Right lobe of liver (tissue), 4 donors: ENCODE measurements around the gene LHFPL2.

ENCODE experiments used
- POLR2A ChIP-seq: fragments of 450-650 bp; IDR thresholded peaks from one replicate; pipeline ENCODE4 v1.6.1; 2017; ENCODE audit warnings: antibody characterized with exemption, mild to moderate bottlenecking
- TF ChIP-seq, protein P1 (sequence below), 4 donors: fragments of 200-600 bp in 3 of 4; fragments of 450-650 bp in 1 of 4; IDR thresholded peaks; one replicate each; pipeline versions ENCODE4 v1.5.1 to v1.8.0; 2016 to 2022; ENCODE audit warnings: antibody characterized with exemption in 4 of 4, mild to moderate bottlenecking in 2 of 4
- donor health status: DM: no; HTN: no; CAD: no.
- donor health status: DM: no; HTN: no; CAD: no.
- donor health status: DM: no; HTN: yes; CAD: no.

DNA sequence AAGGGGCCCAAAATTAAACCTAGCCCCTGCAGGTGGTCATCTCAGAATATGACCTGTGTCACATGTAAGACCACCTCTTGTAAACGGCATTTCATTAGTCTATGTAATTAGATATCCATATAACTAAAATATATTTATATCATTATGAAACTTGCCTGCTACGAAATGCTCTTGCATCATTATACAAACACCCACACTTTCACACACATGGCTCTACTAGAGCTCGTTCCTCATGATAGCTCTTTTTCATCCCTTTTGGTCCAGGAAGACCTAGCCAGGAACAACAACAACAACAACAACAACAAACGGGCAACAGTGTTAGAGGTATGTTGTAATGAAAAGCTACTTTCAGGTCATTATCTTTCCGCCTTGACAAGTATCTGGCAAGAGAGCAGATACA lies 58.6 kb downstream of the LHFPL2 start:
- no peak for TF ChIP-seq POLR2A
- TF ChIP-seq, protein P1, sequence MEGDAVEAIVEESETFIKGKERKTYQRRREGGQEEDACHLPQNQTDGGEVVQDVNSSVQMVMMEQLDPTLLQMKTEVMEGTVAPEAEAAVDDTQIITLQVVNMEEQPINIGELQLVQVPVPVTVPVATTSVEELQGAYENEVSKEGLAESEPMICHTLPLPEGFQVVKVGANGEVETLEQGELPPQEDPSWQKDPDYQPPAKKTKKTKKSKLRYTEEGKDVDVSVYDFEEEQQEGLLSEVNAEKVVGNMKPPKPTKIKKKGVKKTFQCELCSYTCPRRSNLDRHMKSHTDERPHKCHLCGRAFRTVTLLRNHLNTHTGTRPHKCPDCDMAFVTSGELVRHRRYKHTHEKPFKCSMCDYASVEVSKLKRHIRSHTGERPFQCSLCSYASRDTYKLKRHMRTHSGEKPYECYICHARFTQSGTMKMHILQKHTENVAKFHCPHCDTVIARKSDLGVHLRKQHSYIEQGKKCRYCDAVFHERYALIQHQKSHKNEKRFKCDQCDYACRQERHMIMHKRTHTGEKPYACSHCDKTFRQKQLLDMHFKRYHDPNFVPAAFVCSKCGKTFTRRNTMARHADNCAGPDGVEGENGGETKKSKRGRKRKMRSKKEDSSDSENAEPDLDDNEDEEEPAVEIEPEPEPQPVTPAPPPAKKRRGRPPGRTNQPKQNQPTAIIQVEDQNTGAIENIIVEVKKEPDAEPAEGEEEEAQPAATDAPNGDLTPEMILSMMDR (IDR thresholded peaks at IDR 0.05), result no peak
